ENCODE measurements around the gene SULT1C4. TPM values are rescaled to one million over a fixed set of nuclear protein-coding genes. Genes with fewer than 3 reads are reported as not detected.

Gene SULT1C4
- polyA plus RNA-seq, 3 donors: 0.05 TPM; not detected in 2

DNA sequence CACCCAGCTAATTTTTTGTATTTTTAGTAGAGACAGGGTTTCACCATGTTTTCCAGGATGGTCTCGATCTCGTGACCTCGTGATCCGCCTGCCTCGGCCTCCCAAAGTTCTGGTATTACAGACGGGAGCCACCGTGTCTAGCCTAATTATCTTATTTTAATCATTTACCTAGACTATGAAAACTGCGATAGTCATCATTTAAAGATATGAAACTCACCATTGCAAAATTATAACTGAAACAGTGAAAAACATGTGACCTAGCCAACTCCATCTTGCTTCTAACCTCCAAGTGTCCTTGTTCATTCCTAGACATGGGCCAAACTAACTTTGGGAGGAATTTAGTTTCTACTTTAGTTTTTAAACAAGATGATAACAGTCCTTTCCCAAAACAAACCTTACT lies 17.4 kb downstream of the SULT1C4 start:
- H3K36me3 Mint-ChIP-seq: no peaks in the 10 kb centered on the region
- Histone ChIP-seq H3K4me2 (replicated peaks; ENCODE audit: extremely low read depth, low read length, poor library complexity, severe bottlenecking) (no peak overlapping the region), H2AFZ (ENCODE audit: insufficient read depth, low read depth, low read length, poor library complexity, severe bottlenecking) (no peak overlapping the region), H3K36me3 (replicated peaks in 1 of 2; ENCODE audit: control insufficient read depth in 1 of 2, insufficient read depth in 2 of 2, low read length in 2 of 2) (no peaks in the 10 kb centered on the region), H3K4me1 (ENCODE audit: control insufficient read depth in 1 of 2, insufficient read depth in 2 of 2, low read length in 2 of 2) (no peaks in the 10 kb centered on the region), H3K79me2 (ENCODE audit: insufficient read depth, low read length) (no peaks in the 10 kb centered on the region), H3K9ac (ENCODE audit: insufficient read depth, low read length, poor library complexity, severe bottlenecking) (no peak overlapping the region), H3K27me3 (ENCODE audit: control insufficient read depth in 2 of 2, insufficient read depth in 2 of 2, low read length in 2 of 2) (no peaks in the 10 kb centered on the region), H3K9me3 (replicated peaks in 1 of 2; ENCODE audit: control insufficient read depth in 1 of 2, insufficient read depth in 1 of 2, low read length in 2 of 2) (peaks cover 12 to 25% of the 10 kb centered on the region in 2 donors), H3K4me3 (replicated peaks in 1 of 3; ENCODE audit: low read depth in 2 of 3, low read length in 3 of 3) (no peak overlapping the region), H3K27ac (ENCODE audit: low read depth in 1 of 2, low read length in 2 of 2) (no peak overlapping the region), H4K20me1 (ENCODE audit: insufficient read depth, low read length) (no peaks in the 10 kb centered on the region)
- peaks cover 22 to 58% (median 39%) of the 10 kb centered on the region in 7 donors for H3K9me3 Mint-ChIP-seq
- intact Hi-C loops (cut with micrococcal nuclease): no loop called here
- no peak for DNase-seq
- no peak for TF ChIP-seq CTCF (IDR thresholded peaks at IDR 0.05)
- H3K27ac Mint-ChIP-seq: no peak overlapping the region
- WGBS (ENCODE audit: insufficient coverage): 94% methylated on average over 7 of the region's 8 CpGs
- H3K4me3 Mint-ChIP-seq: no peak overlapping the region
- no peaks in the 10 kb centered on the region for H3K27me3 Mint-ChIP-seq (ENCODE audit: low read depth in 3 of 3)
- H3K4me1 Mint-ChIP-seq: no peaks in the 10 kb centered on the region

- no peak overlapping the region for H2AFZ ChIP-seq (ENCODE audit: insufficient read depth, low read depth, low read length, poor library complexity, severe bottlenecking)
- H3K4me3 ChIP-seq (replicated peaks in 1 of 3; ENCODE audit: low read depth in 2 of 3, low read length in 3 of 3): no peak overlapping the region
- H3K9ac ChIP-seq (ENCODE audit: insufficient read depth, low read length, poor library complexity, severe bottlenecking): no peak overlapping the region
- no peak for DNase-seq
- TF ChIP-seq CTCF (IDR thresholded peaks at IDR 0.05): no peak
- H3K27me3 ChIP-seq (ENCODE audit: control insufficient read depth in 2 of 2, insufficient read depth in 2 of 2, low read length in 2 of 2): no peaks in the 10 kb centered on the region
- H3K27ac ChIP-seq (ENCODE audit: low read depth in 1 of 2, low read length in 2 of 2): no peak overlapping the region
- Mint-ChIP-seq H3K4me1 (no peaks in the 10 kb centered on the region), H3K27ac (no peak overlapping the region), H3K27me3 (ENCODE audit: low read depth in 3 of 3) (no peaks in the 10 kb centered on the region), H3K4me3 (no peak overlapping the region), H3K9me3 (peaks cover 30 to 66% (median 48%) of the 10 kb centered on the region in 7 donors), H3K36me3 (no peaks in the 10 kb centered on the region)
- no peaks in the 10 kb centered on the region for H3K79me2 ChIP-seq (ENCODE audit: insufficient read depth, low read length)
- no peaks in the 10 kb centered on the region for H4K20me1 ChIP-seq (ENCODE audit: insufficient read depth, low read length)
- H3K9me3 ChIP-seq (replicated peaks in 1 of 2; ENCODE audit: control insufficient read depth in 1 of 2, insufficient read depth in 1 of 2, low read length in 2 of 2): peaks cover 12 to 37% of the 10 kb centered on the region in 2 donors
- intact Hi-C loops (cut with micrococcal nuclease): no loop called here
- 71% methylated on average over 3 of the region's 3 CpGs for WGBS (ENCODE audit: insufficient coverage)
- H3K36me3 ChIP-seq (replicated peaks in 1 of 2; ENCODE audit: control insufficient read depth in 1 of 2, insufficient read depth in 2 of 2, low read length in 2 of 2): no peaks in the 10 kb centered on the region
- no peak overlapping the region for H3K4me2 ChIP-seq (replicated peaks; ENCODE audit: extremely low read depth, low read length, poor library complexity, severe bottlenecking)
- no peaks in the 10 kb centered on the region for H3K4me1 ChIP-seq (ENCODE audit: control insufficient read depth in 1 of 2, insufficient read depth in 2 of 2, low read length in 2 of 2)
These were observed 19.1 kb downstream of the SULT1C4 start for GRCh38 chr2:108396845-108397244.
